DMS53 treated with DMSO at 0.1 percent for 48 hours (cell line): ENCODE data around the gene SYCP2.

Source experiments
- DNase-seq: peaks from one replicate; lab custom pipeline; 2025; ENCODE audit not compliant: unreplicated experiment; lab: John Stamatoyannopoulos, UW

The SYCP2 gene

GRCh38 chr20:59824711-59825562 is 108.5 kb downstream of the SYCP2 start:
- DNase-seq = no peak

- no peak for DNase-seq
These were observed 109.8 kb downstream of the SYCP2 start for GRCh38 chr20:59823491-59824259.

GRCh38 chr20:59823030-59823423 is 110.4 kb downstream of the SYCP2 start:
- DNase-seq = no peak

GRCh38 chr20:59822291-59823029 is 111.0 kb downstream of the SYCP2 start:
- no peak for DNase-seq

- DNase-seq = peak; percentile 9
These were observed 111.6 kb downstream of the SYCP2 start for GRCh38 chr20:59821788-59822187.

- DNase-seq = no peak
These were observed 112.2 kb downstream of the SYCP2 start for GRCh38 chr20:59821201-59821600.

- DNase-seq = peak; percentile 89
These were observed 113.0 kb downstream of the SYCP2 start for GRCh38 chr20:59820204-59821041.

- DNase-seq = no peak
These were observed 113.8 kb downstream of the SYCP2 start for GRCh38 chr20:59819496-59820203.

- no peak for DNase-seq
These were observed 114.5 kb downstream of the SYCP2 start for GRCh38 chr20:59818911-59819310.

- DNase-seq = no peak
These were observed 115.4 kb downstream of the SYCP2 start for GRCh38 chr20:59817846-59818615.

- DNase-seq = no peak
These were observed 116.0 kb downstream of the SYCP2 start for GRCh38 chr20:59817406-59817805.

- no peak for DNase-seq
These were observed 117.2 kb downstream of the SYCP2 start for GRCh38 chr20:59816146-59816738.

- DNase-seq = no peak
These were observed 118.5 kb downstream of the SYCP2 start for GRCh38 chr20:59814840-59815340.

GRCh38 chr20:59813948-59814839 is 119.2 kb downstream of the SYCP2 start:
- no peak for DNase-seq
